ENCODE measurements around the gene PRPH.
A peak's percentile ranks its signal among the peaks of the same experiment; 100 is the strongest.
"Not testable (repeated sequence)": the region's sequence is repeated elsewhere in the genome, so short reads cannot be mapped to it uniquely, and the experiment has no call there.

PRPH gene

DNA sequence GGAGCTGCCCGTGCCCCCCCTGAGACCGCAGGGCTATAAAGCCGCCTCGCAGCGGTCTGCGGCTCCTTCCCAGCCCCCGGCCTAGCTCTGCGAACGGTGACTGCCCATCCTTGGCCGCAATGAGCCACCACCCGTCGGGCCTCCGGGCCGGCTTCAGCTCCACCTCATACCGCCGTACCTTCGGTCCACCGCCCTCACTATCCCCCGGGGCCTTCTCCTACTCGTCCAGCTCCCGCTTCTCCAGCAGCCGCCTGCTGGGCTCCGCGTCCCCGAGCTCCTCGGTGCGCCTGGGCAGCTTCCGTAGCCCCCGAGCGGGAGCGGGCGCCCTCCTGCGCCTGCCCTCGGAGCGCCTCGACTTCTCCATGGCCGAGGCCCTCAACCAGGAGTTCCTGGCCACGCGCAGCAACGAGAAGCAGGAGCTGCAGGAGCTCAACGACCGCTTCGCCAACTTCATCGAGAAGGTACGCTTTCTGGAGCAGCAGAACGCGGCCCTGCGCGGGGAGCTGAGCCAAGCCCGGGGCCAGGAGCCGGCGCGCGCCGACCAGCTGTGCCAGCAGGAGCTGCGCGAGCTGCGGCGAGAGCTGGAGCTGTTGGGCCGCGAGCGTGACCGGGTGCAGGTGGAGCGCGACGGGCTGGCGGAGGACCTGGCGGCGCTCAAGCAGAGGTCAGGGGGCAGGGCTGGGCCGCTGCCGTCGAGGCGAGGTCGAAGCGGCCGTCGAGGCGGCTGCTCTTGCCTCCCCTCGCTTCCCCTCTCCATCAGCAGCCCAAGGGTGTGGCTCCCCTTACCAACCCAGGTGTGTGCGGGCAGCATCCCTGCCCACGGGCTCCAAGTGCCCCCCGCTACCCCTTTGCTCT lies at the start of gene PRPH:
TSS of gene PRPH (plus strand) at position 66 of the 855 bp plus-strand sequence. CDS start at position 120, 54 bp downstream.
- DNase-seq (ENCODE audit: low spot score) = peak; percentile 26
- TF ChIP-seq, protein P1, sequence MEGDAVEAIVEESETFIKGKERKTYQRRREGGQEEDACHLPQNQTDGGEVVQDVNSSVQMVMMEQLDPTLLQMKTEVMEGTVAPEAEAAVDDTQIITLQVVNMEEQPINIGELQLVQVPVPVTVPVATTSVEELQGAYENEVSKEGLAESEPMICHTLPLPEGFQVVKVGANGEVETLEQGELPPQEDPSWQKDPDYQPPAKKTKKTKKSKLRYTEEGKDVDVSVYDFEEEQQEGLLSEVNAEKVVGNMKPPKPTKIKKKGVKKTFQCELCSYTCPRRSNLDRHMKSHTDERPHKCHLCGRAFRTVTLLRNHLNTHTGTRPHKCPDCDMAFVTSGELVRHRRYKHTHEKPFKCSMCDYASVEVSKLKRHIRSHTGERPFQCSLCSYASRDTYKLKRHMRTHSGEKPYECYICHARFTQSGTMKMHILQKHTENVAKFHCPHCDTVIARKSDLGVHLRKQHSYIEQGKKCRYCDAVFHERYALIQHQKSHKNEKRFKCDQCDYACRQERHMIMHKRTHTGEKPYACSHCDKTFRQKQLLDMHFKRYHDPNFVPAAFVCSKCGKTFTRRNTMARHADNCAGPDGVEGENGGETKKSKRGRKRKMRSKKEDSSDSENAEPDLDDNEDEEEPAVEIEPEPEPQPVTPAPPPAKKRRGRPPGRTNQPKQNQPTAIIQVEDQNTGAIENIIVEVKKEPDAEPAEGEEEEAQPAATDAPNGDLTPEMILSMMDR (IDR thresholded peaks at IDR 0.05; ENCODE audit: extremely low read depth, missing control alignments) = no peak

DNA sequence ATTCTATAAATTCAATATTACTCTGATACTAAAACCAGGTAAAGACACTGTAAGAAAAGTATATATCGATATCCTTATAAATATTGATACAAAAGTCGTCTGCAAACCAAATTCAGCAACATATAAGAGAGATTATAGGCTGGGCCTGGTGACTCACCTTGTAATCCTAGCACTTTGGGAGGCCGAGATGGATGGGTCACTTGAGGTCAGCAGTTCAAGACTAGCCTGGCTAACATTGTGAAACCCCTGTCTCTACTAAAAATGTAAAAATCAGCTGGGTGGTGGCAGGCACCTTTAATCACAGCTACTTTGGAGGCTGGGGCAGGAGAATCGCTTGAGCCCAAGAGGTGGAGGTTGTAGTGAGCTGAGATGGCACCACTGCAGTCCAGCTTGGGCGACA lies 43.6 kb upstream of the PRPH start:
- TF ChIP-seq, protein P1 (IDR thresholded peaks at IDR 0.05; ENCODE audit: extremely low read depth, missing control alignments) = no peak
- DNase-seq (ENCODE audit: low spot score) = no peak

DNA sequence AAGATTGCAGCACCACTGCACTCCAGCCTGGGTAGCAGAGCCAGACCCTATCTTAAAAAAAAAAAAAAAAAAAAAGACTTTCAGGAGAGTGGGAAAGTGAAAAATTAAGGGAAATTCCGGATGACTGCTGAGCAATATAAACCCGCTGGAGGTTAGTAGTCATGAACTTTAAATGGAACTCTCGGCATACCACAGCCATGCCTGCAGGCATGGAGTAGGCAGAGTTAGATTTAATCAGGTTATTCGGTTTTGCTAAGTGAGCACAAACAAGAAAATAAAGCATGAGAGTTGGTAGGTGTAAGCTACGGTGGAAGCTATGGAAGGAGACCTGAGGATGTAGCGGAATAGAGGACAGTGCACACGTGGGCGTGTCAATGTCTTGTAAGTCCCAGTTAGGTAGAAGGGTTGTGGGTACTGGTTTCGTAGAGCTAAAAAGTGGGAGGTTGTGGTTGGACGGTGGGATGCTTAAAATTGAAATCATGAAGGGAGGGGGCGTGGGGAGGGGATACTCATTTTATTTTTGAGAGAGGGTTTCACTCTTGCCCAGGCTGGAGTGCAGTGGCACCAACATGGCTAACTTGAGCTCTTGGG lies 41.8 kb upstream of the PRPH start:
- no peak for DNase-seq (ENCODE audit: low spot score)
- TF ChIP-seq, protein P1 (IDR thresholded peaks at IDR 0.05; ENCODE audit: extremely low read depth, missing control alignments) = no peak

DNA sequence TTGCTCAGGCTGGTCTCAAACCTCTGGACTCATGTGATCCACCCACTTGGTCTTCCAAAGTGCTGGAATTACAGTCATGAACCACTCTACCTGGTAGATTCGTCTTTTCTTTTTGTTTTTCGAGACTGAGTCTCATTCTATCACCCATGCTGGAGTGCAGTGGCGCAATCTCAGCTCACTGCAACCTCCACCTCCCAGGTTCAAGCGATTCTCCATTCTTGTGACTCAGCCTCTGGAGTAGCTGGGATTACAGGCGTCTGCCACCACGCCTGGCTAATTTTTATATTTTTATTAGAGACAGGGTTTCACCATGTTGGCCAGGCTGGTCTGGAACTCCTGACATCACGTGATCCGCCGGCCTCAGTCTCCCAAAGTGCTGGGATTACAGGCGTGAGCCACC lies 39.5 kb upstream of the PRPH start:
- not testable (repeated sequence) for DNase-seq (ENCODE audit: low spot score)

DNA sequence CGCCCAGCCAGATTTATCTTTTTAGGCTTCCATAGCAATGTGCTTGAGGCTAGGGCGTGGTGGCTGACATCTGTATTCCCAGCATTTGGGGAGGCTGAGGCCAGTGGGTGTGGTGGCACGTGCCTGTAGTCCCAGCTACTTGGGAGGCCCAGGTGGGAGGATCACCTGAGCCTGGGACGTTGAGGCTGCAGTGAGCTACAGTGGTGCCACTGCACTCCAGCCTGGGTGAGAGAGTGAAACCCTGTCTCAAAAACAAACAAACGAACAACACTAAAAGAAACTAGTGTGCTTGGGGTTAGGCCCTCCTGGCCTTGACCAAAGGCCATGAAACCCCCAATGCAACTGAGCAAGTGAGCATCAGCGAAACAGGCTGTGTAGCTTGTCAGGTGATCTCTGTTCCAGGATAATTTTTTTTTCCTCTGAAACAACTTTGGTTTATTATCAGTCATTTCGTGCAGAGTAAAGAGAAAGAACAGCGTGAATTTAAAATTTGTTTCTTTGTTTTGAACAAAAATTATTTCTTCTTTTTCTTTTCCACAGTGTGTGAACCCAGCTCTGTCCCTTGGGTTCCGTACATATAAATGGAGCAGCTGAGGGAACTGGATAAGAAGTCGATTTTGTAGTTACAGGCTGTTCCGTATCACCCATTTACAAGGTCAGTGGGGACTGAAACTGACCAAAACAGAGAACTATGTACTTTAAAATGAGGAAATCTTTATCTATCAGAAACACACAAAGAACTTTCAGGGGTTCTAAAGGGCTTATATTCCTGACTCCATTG lies 38.9 kb upstream of the PRPH start:
- DNase-seq (ENCODE audit: low spot score) = no peak
- TF ChIP-seq, protein P1 (IDR thresholded peaks at IDR 0.05; ENCODE audit: extremely low read depth, missing control alignments) = no peak

DNA sequence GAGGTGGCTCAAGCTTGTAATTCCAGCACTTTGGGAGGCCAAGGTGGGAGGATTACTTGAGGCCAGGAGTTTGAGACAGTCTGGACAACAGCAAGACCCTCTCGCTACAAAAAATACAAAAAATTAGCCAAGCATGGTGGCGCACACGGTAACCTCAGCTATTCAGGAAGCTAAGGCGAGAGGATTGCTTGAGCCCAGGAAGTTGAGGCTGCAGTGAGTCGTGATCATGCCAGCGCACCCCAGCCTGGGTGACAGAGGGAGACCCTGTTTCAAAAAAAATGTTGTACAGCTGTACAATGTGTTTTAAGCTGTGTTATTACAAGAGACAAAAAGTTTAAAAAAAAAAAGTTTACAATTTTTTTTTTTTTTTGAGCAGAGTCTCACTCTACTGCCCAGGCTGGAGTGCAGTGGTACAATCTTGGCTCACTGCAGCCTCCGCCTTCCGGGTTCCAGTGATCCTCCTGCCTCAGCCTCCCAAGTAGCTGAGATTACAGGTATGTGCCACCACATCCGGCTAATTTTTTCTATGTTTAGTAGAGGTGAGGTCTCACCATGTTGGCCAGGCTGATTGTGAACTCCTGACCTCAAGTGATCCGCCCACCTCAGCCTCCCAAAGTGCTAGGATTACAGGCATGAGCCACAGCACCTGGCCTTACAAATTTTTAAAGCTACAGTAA lies 37.3 kb upstream of the PRPH start:
- not testable (repeated sequence) for DNase-seq (ENCODE audit: low spot score)

DNA sequence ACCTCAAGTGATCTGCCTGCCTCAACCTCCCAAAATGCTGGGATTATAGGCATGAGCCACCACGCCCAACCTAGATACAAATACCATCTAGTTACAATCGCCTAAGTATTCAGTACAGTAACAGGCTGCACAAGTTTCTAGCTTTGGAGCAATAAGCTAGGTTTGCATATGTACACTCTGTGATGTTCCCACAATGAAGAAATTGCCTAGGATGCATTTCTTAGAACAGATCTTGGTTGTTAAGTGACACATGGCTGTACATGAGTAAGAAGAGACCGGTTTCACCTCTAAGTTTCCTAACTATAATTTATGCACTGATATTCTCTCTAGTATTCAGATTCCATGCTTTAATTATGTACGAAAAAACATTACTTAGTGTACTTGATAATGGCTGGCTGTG lies 35.5 kb upstream of the PRPH start:
- TF ChIP-seq, protein P1 (IDR thresholded peaks at IDR 0.05; ENCODE audit: extremely low read depth, missing control alignments) = no peak
- no peak for DNase-seq (ENCODE audit: low spot score)

DNA sequence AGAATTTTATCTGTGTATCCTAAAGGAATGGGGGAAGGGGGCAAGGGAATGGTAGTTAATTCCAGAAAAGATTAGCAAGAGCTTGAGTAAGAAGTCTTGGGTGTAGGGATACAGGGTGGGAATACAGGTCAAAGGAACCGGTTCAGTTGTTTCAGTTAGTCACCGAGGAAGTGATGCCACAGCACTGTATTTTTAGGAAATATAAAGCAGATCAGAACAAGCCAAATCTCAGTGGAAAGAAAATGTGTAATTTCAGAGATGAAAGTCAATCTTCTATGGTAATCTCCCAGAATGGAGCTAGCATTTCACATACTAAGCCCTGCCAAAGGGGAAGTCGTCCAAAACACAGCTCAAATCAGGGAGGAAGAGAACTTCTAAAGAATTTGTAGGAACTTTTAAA lies 34.8 kb upstream of the PRPH start:
- TF ChIP-seq, protein P1 (IDR thresholded peaks at IDR 0.05; ENCODE audit: extremely low read depth, missing control alignments) = no peak
- no peak for DNase-seq (ENCODE audit: low spot score)

Data from GM20000 (cell line).